Psoas muscle (tissue), 8 donors: ENCODE results near the gene RBL2. TPM values are rescaled to one million over a fixed set of nuclear protein-coding genes. Genes with fewer than 3 reads are reported as not detected.
"Not testable (repeated sequence)": the region's sequence is repeated elsewhere in the genome, so short reads cannot be mapped to it uniquely, and the experiment has no call there.

Experiments used
- ATAC-seq, 4 donors: fragments of 200-7000 bp; cut with Tn5 transposase; one replicate each; pipeline ENCODE4 v1.9.1; 2020; ENCODE audit warnings: moderate library complexity in 3 of 4, mild to moderate bottlenecking in 2 of 4
- DNase-seq, 2 donors: peaks; one replicate each; pipeline ENCODE4 v3.0.0-alpha.2; 2020
- H3K27ac ChIP-seq: fragments of 200-600 bp; one replicate; pipeline ENCODE4 v1.8.0; 2022
- H3K27me3 ChIP-seq, 3 donors: fragments of 200-600 bp in 1 of 3; one replicate each; pipeline versions ENCODE4 v1.6.1 to v1.8.0; 2013 to 2022; ENCODE audit warnings: low read length in 2 of 3, mild to moderate bottlenecking in 2 of 3, moderate library complexity in 1 of 3; ENCODE audit not compliant: insufficient read depth in 3 of 3
- H3K36me3 ChIP-seq, 2 donors: fragments of 200-600 bp in 1 of 2; one replicate each; pipeline versions ENCODE4 v1.6.1 to v1.8.0; 2013 to 2022; ENCODE audit warnings: low read depth in 1 of 2, mild to moderate bottlenecking in 1 of 2, moderate library complexity in 1 of 2; ENCODE audit not compliant: insufficient read depth in 1 of 2
- H3K4me1 ChIP-seq: fragments of 200-600 bp; one replicate; pipeline ENCODE4 v1.8.0; 2022
- H3K4me3 ChIP-seq: fragments of 200-600 bp; one replicate; pipeline ENCODE4 v1.8.0; 2022; ENCODE audit warnings: mild to moderate bottlenecking
- H3K9me3 ChIP-seq: fragments of 200-600 bp; one replicate; pipeline ENCODE4 v1.8.0; 2022
- WGBS, 3 donors: extraction: QIAGEN DNeasy Blood & Tissue Kit; methylation state at CpG; one replicate each; pipeline versions ENCODE4 v1.1.6 to v1.1.7; 2013; 5-methylcytosine and 5-hydroxymethylcytosine counted together
- intact Hi-C, 2 donors: fragments of 100-400 bp; cut with DNase I; formaldehyde crosslinking; loops; one replicate each; pipeline versions ENCODE4 v1.11.0 to v1.14.2; 2022
- polyA plus RNA-seq, 3 donors: library from polyadenylated mRNA; stranded (reverse); fragments of 200-250 nt; gene quantifications; one replicate each; pipeline ENCODE4 v1.2.3, GENCODE V29; 2013
- total RNA-seq, 4 donors: library from RNA; stranded (reverse); fragmentation: NEBNext Ultra II Directional in 2 of 4; extraction: Animal tissue kit (Norgen Biotek cat#: 25700) in 2 of 4; gene quantifications; one replicate each; pipeline versions ENCODE4 v1.2.1 to v1.2.4, GENCODE V29; 2021 to 2023
- TF ChIP-seq, protein P1 (sequence below): fragments of 200-600 bp; IDR thresholded peaks from one replicate; pipeline ENCODE4 v1.8.0; 2022; ENCODE audit warnings: antibody characterized with exemption
- donor health status: healthy with polysubstance abuse.
- donor health status: DM: no; HTN: no; CAD: no; lungs with moderate emphysema.
- donor health status: Bipolar disorder and iron deficiency.
- donor health status: healthy.
- donor health status: DM: yes; HTN: yes; CAD: no.
- donor health status: DM: no; HTN: no; CAD: no.
- donor health status: DM: no; HTN: no; CAD: no.
- donor health status: DM: yes; HTN: yes; CAD: no.

RBL2 gene
- total and polyA plus RNA-seq, 7 donors = 16.7 to 45.0 (median 35.8) TPM

DNA sequence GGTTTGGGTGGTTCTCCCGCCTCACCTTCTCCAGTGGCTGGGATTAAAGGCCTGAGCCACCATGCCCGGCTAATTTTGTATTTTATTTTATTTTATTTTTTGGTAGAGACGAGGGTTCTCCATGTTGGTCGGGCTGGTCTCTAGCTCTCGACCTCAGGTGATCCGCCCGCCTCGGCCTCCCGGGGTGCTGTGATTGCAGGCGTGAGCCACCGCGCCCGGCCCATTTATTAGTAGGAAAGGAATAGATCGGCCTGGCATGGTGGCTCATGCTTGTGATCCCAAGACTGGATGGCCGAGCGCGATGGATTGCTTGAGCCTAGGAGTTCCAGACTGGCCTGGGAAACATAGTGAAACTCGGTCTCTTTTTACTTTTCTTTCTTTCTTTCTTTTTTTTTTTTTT, 20.4 kb upstream of the RBL2 start:
- TF ChIP-seq, protein P1, sequence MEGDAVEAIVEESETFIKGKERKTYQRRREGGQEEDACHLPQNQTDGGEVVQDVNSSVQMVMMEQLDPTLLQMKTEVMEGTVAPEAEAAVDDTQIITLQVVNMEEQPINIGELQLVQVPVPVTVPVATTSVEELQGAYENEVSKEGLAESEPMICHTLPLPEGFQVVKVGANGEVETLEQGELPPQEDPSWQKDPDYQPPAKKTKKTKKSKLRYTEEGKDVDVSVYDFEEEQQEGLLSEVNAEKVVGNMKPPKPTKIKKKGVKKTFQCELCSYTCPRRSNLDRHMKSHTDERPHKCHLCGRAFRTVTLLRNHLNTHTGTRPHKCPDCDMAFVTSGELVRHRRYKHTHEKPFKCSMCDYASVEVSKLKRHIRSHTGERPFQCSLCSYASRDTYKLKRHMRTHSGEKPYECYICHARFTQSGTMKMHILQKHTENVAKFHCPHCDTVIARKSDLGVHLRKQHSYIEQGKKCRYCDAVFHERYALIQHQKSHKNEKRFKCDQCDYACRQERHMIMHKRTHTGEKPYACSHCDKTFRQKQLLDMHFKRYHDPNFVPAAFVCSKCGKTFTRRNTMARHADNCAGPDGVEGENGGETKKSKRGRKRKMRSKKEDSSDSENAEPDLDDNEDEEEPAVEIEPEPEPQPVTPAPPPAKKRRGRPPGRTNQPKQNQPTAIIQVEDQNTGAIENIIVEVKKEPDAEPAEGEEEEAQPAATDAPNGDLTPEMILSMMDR = no peak
- 93 to 96% (median 94%) methylated on average over 18 of the region's 18 CpGs for WGBS, 3 donors
- intact Hi-C loops = no loop called here
- ATAC-seq = no peak
- H3K36me3 ChIP-seq = no peaks in the 10 kb centered on the region
- DNase-seq = no peak
- no peak overlapping the region for H3K27ac ChIP-seq
- H3K9me3 ChIP-seq = no peaks in the 10 kb centered on the region
- H3K4me1 ChIP-seq = no peaks in the 10 kb centered on the region
- no peak overlapping the region for H3K4me3 ChIP-seq
- no peaks in the 10 kb centered on the region for H3K27me3 ChIP-seq

DNA sequence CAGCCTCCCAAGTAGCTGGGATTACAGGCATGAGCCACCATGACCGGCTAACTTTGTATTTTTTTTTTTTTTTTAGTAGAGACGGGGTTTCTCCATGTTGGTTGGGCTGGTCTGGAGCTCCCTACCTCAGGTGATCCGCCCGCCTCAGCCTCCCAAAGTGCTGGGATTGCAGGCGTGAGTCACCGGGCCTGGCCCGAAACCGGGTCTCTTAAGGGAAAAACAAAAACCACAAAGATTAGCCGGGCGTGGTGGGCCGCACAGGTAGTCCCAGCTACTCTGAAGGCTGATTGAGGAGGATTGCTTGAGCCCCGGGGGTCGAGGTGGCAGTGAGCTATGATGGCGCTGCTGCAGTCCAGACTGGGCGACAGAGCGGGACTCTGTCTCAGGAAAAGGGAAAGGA, 19.9 kb upstream of the RBL2 start:
- no peaks in the 10 kb centered on the region for H3K27me3 ChIP-seq
- WGBS, 3 donors = 87 to 93% (median 92%) methylated on average over 16 of the region's 16 CpGs
- no peaks in the 10 kb centered on the region for H3K4me1 ChIP-seq
- ATAC-seq (no peak), DNase-seq (no peak)
- intact Hi-C loops = no loop called here
- H3K36me3 ChIP-seq = no peaks in the 10 kb centered on the region
- no peak overlapping the region for H3K27ac ChIP-seq
- TF ChIP-seq, protein P1 = no peak
- H3K4me3 ChIP-seq = no peak overlapping the region
- H3K9me3 ChIP-seq = no peaks in the 10 kb centered on the region

DNA sequence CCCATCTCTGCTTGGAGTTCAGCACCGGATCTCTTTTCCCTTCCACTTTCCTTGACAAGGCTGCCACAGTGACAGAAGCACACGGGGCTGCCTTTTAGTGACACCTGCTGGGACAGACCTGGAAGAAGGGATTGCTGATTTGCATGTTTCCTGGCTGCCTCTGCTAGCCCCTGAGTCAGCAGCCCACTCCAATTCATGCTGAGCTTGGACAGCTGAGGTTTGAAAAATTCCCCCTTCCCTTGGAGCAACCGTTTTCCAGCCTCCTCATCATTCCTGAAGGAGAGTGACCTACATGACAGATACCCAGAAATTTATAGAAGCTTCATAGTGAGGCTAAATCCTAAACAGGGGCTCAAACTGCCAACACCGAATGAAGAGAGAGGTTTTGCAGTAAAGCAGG, 18.8 kb upstream of the RBL2 start:
- ATAC-seq (no peak), DNase-seq (no peak)
- intact Hi-C loops = no loop called here
- Histone ChIP-seq H3K4me3 (no peak overlapping the region), H3K4me1 (no peaks in the 10 kb centered on the region), H3K27me3 (no peaks in the 10 kb centered on the region), H3K36me3 (no peaks in the 10 kb centered on the region), H3K27ac (no peak overlapping the region), H3K9me3 (no peaks in the 10 kb centered on the region)
- TF ChIP-seq, protein P1 = no peak
- WGBS, 3 donors = 6 to 9% (median 7%) methylated on average over 4 of the region's 4 CpGs

DNA sequence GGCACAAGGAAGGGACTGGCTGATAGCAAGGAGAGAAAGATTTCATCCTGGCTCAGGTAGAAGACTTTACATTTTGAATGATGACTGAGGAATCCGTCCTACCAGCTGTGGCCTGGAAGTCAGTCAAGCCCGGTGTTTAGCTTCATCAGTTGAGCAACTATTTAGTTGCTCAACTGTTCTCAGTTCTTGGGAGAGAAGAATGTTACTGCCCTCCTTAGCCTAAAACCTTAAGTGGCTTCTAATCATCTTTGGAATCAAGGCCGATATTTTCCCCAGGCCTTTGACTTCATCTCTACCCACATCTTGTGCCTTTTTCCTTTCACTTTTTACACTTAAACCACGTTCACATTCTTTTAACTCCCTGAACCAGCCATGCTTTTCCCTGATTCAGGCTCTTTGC, 17.3 kb upstream of the RBL2 start:
- Histone ChIP-seq H3K36me3 (no peaks in the 10 kb centered on the region), H3K9me3 (no peaks in the 10 kb centered on the region), H3K4me1 (no peaks in the 10 kb centered on the region), H3K4me3 (no peak overlapping the region), H3K27me3 (no peaks in the 10 kb centered on the region), H3K27ac (no peak overlapping the region)
- 61 to 63% (median 62%) methylated on average over 4 of the region's 4 CpGs for WGBS, 3 donors
- TF ChIP-seq, protein P1 = no peak
- intact Hi-C loops = no loop called here
- ATAC-seq (no peak), DNase-seq (no peak)

DNA sequence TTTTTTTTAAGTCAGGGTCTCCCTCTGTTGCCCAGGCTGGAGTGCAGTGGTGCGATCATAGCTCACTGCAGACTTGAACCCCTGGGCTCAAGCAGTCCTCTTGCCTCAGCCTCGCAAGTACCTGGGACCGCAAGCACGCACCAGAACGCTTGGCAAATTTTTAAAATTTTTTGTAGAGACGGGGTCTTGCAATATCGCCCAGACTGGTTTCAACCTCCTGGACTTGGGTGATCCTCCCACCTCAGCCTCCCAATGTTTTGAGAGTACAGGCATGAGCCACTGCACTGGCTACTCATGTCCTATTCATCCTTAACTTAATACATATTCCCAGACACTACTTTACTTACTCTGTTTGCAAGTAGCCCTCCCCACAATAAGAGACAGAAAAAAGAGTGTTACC, 16.3 kb upstream of the RBL2 start:
- TF ChIP-seq, protein P1 = no peak
- H3K27me3 ChIP-seq = no peaks in the 10 kb centered on the region
- no peak for DNase-seq
- no peak overlapping the region for H3K27ac ChIP-seq
- no peak for ATAC-seq
- H3K4me3 ChIP-seq = no peak overlapping the region
- H3K9me3 ChIP-seq = no peaks in the 10 kb centered on the region
- H3K36me3 ChIP-seq = no peaks in the 10 kb centered on the region
- no peaks in the 10 kb centered on the region for H3K4me1 ChIP-seq
- intact Hi-C loops = no loop called here
- whole genome bisulfite sequencing, 3 donors = 95 to 97% (median 97%) methylated on average over 7 of the region's 7 CpGs

DNA sequence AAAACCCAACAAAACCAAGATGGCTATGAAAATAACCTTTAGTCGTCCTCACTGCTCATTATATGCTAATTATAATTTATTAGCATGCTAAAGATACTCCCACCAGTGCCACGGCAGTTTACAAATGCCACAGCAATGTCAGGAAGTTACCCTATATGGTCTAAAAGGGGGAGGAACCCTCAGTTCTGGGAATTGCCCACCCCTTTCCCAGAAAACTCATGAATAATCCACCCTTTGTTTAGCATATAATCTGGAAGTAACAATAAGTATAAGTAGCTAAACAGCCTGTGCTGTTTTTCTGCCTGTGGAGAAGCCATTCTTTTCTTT, 14.9 kb upstream of the RBL2 start:
- DNase-seq, intact Hi-C loops, H3K27ac ChIP-seq, H3K9me3 ChIP-seq, H3K36me3 ChIP-seq, H3K27me3 ChIP-seq, ATAC-seq, H3K4me3 ChIP-seq, H3K4me1 ChIP-seq: not testable (repeated sequence)
- 19 to 25% (median 20%) methylated on average over 2 of the region's 2 CpGs for WGBS, 3 donors
